ENCODE data around the gene C6orf47. TPM values are rescaled to one million over a fixed set of nuclear protein-coding genes. Genes with fewer than 3 reads are reported as not detected.
"Not testable (repeated sequence)": the region's sequence is repeated elsewhere in the genome, so short reads cannot be mapped to it uniquely, and the experiment has no call there.

Gene C6orf47, protein sequence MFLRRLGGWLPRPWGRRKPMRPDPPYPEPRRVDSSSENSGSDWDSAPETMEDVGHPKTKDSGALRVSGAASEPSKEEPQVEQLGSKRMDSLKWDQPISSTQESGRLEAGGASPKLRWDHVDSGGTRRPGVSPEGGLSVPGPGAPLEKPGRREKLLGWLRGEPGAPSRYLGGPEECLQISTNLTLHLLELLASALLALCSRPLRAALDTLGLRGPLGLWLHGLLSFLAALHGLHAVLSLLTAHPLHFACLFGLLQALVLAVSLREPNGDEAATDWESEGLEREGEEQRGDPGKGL
- 14.7 TPM for polyA plus RNA-seq (2013, experiment 1 of 2; ENCODE audit: insufficient read length)
- polyA plus RNA-seq (2013, experiment 2 of 2; ENCODE audit: insufficient read length): 15.1 TPM

DNA sequence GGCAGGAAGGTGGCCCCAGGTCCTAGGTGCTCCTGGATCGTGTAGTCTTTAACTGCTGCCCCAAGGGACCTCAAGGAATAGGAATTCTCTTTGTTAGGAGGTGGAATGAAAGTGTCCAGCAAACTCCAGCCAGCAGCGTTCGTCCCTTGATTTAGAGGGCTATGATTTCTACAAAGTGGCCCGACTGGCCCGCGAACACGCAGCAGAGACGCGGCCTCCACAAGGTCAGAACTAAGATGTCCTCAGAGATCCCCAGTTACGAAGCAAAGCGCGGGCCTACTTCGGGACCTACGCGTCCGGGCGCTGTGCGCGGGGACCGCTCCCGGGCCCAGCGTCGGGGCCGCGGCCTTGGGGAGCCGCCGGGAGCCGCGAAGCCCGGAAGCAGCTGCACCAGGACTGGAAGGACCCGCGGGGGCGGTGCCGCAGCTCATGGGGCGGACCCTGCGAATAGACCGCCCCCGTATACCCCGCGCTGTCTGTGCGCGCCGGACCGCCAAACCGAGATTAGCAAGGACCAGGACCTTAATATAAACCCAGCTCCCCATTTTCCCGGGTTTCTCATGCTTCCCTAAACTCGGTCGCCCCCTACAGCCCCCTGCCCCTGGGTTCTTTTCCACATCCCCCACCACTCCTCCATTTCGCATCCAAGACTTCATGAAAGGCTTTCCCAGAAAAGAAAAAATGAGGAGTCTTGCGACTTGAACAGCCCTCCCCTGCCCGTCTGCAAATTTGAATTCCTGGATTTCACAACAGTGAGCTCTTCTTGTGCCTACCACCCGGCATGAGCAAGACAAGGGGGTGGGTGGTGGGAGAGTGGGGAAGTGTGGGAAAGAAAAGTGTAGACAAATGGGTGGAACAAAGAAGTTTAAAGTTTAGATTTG is at the start of gene C6orf47:
C6orf47 (minus strand) TSS at position 398 of the 881 bp plus-strand sequence. CDS start 831 bp downstream, outside the sequence.
- DNase-seq: peak; percentile 78

DNA sequence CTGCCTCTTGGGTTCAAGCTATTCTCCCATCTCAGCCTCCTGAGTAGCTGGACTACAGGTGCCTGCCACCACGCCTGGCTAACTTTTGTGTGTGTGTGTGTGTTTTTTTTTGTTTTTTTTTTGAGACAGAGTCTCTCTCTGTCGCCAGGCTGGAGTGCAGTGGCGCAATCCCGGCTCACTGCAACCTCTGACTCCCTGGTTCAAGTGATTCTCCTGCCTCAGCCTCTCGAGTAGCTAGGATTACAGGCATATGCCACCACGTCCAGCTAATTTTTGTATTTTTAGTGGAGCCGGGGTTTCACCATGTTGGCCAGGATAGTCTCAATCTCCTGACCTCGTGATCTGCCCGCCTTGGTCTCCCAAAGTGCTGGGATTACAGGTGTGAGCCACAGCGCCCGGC is 48.6 kb upstream of the C6orf47 start:
- not testable (repeated sequence) for DNase-seq

DNA sequence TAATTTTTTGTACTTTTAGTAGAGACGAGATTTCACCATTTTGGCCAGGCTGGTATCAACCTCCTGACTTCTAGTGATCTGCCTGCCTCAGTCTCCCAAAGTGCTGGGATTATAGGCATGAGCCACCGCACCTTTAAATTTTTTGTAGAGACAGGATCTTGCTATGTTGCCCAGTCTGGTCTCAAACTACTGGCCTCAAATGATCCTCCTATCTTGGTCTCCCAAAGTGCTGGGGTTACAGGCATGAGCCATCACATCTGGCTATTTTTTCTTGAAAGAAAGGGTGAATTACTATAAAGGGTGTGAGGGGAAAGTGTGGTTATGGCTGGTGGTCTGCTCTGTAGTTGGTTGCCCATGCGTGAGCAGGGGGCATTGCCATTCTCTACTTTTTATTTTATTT is 47.6 kb upstream of the C6orf47 start:
- DNase-seq: no peak

DNA sequence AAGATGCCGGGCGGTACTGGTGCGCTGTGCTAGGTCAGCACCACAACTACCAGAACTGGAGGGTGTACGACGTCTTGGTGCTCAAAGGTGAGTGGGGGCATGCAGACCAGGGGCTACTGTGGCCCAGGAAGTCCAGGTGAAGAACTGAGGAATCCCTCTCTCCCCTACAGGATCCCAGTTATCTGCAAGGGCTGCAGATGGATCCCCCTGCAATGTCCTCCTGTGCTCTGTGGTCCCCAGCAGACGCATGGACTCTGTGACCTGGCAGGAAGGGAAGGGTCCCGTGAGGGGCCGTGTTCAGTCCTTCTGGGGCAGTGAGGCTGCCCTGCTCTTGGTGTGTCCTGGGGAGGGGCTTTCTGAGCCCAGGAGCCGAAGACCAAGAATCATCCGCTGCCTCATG is 47.1 kb upstream of the C6orf47 start:
- no peak for DNase-seq

DNA sequence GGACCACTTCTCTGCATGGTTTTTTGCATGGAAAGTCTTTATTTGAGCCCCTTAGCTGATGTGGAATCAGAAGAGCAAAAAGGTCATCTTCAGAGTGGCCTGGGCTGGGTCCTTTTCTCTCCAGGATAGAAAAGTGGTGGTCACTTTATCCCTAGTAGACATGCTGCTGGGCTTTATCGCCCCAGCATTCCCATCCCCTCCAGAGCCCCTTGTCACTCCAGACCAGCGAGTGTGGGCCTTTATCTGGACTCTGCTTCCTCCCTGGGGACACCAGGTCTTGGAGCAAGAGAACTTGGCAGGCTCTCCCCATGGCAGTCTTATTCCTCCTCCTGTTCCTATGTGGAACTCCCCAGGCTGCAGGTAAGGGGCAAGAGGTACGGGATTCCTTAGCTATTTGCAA is 46.0 kb upstream of the C6orf47 start, which contains the start of gene LY6G6F:
LY6G6F (plus strand) TSS at position 268 of the 400 bp plus-strand sequence; CDS start at position 309, 41 bp downstream.
- DNase-seq: no peak

DNA sequence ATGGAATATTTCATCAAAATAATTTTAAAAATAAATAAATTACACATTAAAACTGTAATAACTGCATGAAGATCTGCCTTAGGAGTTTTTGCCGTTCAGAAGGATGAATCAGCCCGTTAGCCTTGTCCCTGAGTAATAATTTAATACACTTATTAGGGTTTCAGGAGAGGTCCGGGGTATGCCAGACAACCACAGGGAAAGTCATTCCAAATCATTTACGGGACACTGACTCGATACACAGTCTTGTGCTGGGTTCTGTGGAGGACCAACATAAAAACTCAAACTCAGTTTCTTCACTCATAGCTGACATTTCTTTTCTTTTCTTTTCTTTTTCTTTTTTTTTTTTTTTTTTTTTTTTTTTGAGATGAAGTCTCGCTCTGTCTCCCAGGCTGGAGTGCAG is 45.4 kb upstream of the C6orf47 start:
- no peak for DNase-seq

DNA sequence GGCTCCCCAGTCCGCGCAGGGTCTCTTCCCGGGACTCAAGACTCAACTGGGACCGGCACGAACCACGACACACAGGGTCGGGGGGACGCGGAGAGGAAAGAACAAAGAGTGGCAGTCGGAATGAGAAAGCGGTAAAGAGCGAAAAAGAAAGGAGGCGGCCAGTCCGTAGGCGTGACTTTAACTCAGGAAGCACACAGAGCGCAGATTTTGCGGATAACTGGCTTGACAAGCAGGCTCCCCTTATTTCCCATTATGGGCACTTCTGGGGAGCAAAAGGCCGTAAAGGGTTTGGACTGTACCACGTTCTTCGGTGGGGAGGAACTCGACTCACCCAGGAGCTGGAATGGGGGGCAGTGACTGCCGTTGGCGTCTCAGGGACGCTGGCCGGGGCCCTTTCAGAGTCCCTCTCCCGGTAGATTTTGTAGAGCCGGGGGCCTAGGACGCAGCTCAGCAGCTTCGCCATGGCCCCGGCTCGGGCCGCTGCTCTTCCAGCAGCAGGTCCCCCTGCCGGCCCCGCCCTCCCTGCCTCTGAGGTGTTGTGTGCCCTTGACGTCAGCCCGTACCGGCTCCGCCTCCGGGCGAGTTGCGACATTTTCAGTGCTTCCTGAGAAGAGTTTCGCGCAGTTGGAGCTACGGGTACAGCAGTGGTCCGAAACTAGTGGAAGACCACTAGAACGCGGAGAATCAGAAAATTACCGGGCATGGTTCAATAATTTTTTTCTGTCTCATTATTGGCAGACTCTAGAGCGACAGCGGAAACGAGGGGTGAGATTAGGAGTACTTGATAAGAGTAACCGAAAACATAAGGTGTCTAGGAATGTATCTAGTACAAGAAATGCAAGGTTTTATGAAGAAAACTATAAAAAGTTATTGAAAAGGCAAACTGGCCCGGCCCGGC is 42.5 kb upstream of the C6orf47 start, which contains the start of gene ABHD16A:
ABHD16A (minus strand) TSS at position 506 of the 898 bp plus-strand sequence; CDS start at position 463, 43 bp downstream.
- peak; percentile 99 for DNase-seq

DNA sequence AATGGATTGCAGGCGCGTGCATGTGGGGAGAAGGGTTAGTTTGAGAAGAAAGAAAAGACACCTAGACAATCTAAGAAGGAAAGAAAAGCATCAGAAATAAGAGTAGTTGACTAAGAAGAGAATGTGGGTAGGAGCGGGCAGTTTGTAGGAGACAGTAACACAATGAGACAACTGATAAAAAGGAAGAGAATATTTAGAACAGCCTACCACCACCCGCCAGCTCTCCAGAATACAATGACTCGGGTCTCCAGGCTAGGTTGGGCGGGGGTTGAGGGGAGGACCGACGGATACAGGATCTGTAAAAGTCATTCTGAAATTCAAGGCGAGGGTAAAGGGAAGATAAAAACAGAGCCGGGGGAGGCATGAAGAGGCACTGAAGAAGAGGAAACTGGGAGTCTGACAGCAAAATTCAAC is 41.8 kb upstream of the C6orf47 start:
- no peak for DNase-seq

DNA sequence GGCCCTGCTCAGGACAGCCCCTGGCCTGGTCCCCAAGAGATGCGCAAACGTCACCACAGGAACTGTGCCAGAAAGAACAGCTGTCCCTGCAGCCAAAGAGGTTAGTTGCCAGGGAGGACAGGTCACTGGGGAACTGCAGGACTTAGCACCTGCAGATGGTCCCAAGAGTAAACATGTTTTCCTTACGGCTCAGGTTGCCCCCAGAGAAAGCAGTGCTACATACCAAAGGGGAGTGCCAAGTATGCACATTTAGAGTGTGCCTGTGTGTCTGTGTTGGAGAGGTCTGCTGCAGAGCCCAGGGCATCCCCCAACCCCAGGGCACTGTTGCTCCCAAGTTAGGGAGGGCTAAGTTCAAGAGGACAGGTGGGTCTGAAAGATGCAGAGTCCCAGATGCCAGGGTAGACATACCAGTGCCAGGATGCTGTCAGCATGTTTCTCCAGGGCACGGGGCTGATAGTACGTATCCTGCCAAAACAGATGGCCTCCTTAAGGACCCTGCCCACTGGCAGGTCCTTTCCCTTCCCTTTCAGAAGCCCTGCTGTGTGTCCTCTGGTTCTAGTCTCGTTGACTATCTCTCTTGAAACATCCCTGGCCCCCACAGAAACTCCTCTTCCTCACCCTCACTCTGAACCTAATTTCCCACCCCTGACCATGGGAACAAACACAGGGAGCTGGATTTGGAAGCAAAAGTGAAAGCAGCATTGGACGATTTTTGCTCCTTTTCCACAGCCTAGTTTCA is 41.3 kb upstream of the C6orf47 start:
- DNase-seq: no peak

DNA sequence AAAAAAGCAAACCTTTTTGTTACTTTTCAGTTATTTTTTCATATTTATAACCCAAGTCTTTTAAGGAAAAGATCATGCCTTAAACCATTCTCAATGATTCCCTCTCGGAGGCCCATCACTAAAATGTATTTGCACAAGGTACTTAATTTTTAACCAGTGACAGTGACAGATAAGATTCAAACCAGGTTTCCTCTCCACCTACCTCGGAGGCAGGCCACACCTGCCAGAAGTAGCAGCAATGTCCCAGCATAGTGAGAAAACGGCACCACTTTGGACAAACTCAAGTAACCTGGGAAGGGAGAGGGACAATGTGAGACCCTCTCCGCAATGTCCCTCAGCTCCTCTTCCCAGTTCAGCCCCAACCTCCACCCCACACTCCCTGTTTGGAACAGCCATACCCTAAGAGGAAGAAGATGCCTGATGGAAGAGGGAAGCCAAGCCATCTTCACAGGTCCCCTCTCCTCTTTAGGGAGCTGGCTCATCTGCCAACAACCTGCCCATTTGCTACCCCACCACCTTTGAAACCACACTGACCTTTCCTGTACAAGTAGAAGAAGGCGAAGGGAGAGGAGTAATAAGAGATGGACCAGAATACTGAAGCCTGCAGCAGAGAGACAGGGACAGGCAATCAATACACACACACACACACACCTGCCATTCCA is 40.3 kb upstream of the C6orf47 start:
- DNase-seq: no peak

DNA sequence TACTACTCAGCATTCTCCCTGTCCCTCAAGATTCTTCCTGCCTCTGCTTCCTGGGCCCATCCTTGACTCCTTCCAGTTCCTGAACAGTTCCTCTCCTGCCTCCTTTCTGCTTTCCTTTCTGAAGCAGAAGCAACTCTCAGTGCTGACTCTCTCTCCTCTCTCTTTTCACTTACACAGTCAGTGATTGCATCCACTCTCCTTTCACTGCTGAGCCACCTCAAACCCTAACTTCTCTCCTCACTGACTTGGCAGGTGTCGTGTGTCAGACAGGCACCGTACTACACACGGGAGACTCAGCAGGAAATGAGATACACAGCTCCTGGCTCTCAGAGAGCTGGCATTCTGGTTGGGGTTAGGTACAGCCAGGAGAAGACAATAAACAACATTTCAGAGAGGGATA is 37.0 kb upstream of the C6orf47 start:
- no peak for DNase-seq

DNA sequence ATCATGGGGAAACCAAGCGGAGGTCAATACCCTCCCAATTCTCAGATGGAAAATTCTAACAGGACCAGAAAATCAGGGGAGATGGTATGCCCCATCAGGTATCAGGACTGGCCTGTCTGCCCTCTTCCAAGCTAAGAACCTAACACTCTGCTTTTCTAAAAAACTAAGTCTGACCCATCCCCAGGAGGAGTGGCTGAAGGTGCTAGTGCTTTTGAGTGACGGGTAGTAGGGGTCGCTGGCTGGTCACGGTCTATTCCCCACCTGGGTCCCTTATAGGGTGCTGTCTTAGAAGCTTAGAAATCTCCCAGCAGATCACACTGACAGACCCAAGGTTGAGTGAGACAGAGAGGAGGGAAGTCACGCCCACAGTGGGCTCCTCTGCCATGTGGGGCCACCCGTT is 33.0 kb upstream of the C6orf47 start:
- DNase-seq: no peak

DNA sequence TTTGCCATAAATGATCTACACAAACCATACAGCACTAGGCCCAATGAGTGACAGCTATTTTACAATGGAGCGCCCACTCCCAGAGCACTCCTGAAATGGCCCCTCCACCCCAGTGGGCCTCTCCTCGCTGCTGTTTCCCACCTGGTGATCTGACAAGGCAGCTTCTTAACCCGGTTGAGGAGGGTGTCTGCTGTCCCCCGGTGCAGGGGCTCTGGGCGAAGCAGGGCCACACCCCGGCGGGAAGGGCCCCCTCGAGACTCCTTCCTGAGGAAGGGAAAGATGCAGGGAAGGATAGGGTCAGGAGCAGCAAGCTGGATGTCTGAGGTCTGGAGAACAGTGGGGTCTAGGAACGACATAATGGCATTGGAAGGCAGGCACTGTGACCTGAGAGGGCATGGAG is 32.3 kb upstream of the C6orf47 start:
- DNase-seq: no peak

DNA sequence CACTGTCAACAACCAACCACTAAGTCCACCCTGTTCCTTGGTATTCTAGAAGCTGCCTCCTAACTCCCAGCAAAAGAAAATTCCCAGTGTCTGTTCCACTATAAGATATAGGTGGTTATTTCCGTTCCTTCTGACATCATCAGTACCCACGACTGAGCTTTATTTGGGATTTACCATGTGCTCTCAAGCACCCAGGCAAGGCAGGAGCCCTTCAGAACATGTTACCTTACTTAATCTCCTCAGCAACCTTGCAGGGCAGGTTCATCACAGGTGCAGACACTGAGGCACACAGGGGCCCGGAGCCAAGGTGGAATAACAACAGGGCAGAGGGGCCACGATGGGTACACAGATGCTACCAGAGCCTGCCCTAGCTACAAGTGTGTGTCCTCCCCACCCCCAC is 31.8 kb upstream of the C6orf47 start:
- DNase-seq: no peak

DNA sequence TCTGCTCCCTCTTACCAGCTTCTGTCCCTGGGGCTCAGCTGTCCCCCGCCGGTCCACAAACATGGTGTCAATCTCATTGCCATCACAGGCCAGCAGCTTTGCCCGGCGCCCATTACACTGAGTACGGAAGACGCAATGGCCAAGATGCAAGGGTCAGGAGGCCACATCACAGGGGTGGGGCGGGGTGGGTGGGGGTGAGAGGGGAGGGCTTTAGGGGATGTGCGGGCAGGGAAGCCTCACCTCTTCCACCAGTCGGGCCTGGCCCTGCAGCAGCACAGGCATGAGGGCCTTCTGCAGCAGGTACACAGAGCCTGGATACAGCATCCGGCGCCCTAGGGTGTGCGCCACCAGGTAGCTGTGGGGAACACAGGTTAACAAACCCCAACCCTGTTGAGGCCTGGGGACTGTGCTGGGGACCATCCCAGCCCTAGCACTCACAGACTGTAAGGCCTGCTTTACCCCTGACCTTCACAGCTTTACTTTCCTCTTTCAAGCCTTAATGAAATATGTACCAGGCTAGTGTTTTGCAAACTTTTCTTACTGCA is 31.1 kb upstream of the C6orf47 start:
- no peak for DNase-seq

DNA sequence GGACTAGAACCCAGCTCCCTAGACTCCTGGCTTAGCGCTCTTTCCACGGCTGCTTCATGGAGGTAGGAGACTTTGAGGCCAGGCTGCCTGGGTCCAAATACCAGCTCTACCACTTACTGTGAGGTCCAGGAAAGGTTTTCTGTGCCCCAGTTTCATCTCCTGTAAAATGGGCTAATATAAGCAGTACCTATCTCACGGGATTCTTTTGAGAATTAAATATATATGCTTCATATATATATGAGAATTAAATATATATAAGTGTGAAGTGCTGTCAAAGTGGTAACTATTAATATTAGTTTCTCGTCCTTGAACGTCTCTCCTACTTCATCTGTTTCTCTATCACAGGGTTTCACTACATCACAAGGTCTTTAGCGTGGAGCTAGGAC is 30.5 kb upstream of the C6orf47 start:
- DNase-seq: no peak

DNA sequence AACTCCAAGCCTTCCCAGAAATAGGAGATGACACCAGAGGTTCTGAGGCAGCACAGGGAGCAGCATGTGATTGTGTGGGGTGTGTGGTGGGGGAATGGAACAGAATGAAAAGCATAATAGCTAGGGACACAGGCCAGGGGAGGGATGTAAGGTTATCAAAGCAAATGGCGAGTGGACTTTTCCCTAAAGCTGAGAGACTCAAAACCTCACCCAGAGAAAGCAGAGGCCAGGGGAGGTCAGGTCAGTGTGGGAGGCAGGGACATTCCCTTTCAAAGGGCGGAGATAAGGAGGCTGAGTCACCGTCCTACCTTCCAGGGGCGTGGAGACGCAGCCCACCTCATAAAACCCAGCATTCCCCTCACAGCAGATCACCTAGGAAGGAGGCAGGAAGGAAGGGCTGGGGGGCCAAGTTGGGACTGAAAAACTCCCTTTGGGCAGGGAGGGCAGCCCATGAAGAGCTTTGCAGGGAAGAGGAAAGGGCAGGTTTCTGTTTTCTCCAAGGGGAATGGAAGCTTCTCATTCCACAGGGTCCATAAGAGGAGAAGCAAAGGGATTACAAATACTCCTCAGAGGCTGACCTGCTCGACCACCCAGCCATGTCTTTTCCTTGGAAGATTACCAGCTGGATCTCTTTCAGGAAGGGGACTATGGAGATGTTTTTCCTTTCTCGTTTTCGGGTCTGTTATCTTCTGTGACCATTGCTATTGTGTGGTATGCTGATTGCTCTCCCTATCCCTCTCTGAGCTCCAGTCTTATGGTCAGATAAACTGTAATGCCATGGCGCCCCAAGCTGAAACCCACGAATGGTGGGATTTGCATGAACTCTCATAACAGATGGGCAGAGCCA is 29.9 kb upstream of the C6orf47 start:
- DNase-seq: no peak

DNA sequence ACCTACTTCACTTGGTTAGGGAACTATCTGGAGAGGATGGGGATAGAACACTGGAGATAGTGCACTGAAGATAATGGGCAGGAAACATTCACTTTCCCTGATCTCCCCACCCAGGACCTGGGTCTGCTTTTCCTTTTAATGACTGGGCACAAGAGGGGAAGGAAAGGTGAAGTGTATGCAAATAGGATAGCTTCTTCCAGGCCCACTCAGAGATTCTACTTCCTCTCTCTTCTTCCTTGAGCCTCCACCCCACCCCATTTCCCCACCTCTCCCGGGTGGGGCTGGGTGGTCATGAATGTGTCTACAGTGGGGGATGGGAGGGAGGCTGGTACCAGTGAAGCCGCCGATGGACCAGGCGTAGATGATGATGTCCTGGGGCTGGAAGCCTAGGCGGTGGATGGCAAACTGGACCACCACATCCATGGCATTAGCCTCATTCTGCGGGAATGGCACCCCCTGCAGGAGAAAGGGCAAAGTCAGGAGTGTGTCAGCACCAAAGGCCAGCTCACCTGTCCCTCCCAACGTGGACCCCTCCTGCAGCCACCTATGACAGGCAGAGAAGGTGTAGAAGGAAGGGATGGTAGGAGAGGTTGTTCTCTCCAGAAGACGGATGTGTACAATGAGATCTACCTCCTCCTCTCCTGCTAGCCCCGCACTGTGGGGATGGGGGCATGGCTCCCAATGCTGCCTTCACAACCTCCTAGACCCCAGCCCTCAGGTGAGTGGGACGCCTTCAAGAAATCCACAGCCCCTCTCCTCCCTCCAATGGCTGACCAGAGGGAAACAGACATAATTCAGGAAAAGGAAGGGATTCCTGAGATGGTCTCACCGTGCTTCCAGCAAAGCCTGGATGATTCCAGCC is 28.9 kb upstream of the C6orf47 start:
- no peak for DNase-seq

Data from fibroblast of skin of abdomen (primary cell).